ENCODE results near the gene FPR3. TPM values are rescaled to one million over a fixed set of nuclear protein-coding genes. Genes with fewer than 3 reads are reported as not detected.
A peak's percentile ranks its signal among the peaks of the same experiment; 100 is the strongest.

The FPR3 gene
- polyA plus RNA-seq, 6 donors from 2014 or later = not detected

- Mint-ChIP-seq H3K27ac (no peak overlapping the region), H3K4me1 (peaks cover 0 to 6% (median 0%) of the 10 kb centered on the region in 3 donors), H3K36me3 (peaks cover 0 to 7% of the 10 kb centered on the region in 2 donors), H3K9me3 (peaks cover 3 to 34% (median 18%) of the 10 kb centered on the region in 7 donors), H3K27me3 (peaks cover 0 to 5% (median 0%) of the 10 kb centered on the region in 3 donors), H3K4me3 (no peak overlapping the region)
- DNase-seq = no peak
- no peak for ATAC-seq (ENCODE audit: low read depth in 2 of 2)
Measured at GRCh38 chr19:51816711-51817110, 21.8 kb downstream of the FPR3 start.

GRCh38 chr19:51820011-51820410, 25.1 kb downstream of the FPR3 start:
- ATAC-seq (ENCODE audit: low read depth in 2 of 2) = no peak

GRCh38 chr19:51820831-51821446, 26.0 kb downstream of the FPR3 start:
- Mint-ChIP-seq H3K9me3 (peaks cover 12 to 52% (median 26%) of the 10 kb centered on the region in 7 donors), H3K4me3 (peak overlapping the region in 2 of 8 donors; percentile 32 to 58), H3K36me3 (peaks cover 0 to 15% of the 10 kb centered on the region in 2 donors), H3K4me1 (peaks cover 6 to 12% (median 8%) of the 10 kb centered on the region in 3 donors), H3K27ac (no peak overlapping the region), H3K27me3 (peaks cover 0 to 5% (median 0%) of the 10 kb centered on the region in 3 donors)
- no peak for ATAC-seq (ENCODE audit: low read depth in 2 of 2)
- DNase-seq = no peak

More at GRCh38 chr19:51820011-51820410, 25.1 kb downstream of the FPR3 start:
- H3K4me1 Mint-ChIP-seq = peaks cover 6 to 11% (median 8%) of the 10 kb centered on the region in 3 donors
- H3K4me3 Mint-ChIP-seq = peak overlapping the region in 1 of 8 donors; percentile 34
- H3K27ac Mint-ChIP-seq = peak overlapping the region in 1 of 6 donors; percentile 50
- peaks cover 10 to 44% (median 24%) of the 10 kb centered on the region in 7 donors for H3K9me3 Mint-ChIP-seq
- no peak for DNase-seq
- H3K36me3 Mint-ChIP-seq = peaks cover 0 to 11% of the 10 kb centered on the region in 2 donors
- H3K27me3 Mint-ChIP-seq = peaks cover 0 to 5% (median 0%) of the 10 kb centered on the region in 3 donors

- DNase-seq = no peak
- no peak for ATAC-seq (ENCODE audit: low read depth in 2 of 2)
- Mint-ChIP-seq H3K4me3 (peak overlapping the region in 1 of 8 donors; percentile 48), H3K36me3 (peaks cover 0 to 18% of the 10 kb centered on the region in 2 donors), H3K27ac (no peak overlapping the region), H3K9me3 (peaks cover 16 to 53% (median 29%) of the 10 kb centered on the region in 7 donors), H3K4me1 (peaks cover 6 to 12% (median 8%) of the 10 kb centered on the region in 3 donors), H3K27me3 (peaks cover 0 to 5% (median 0%) of the 10 kb centered on the region in 3 donors)
Measured at GRCh38 chr19:51821456-51821855, 26.5 kb downstream of the FPR3 start.

- Mint-ChIP-seq H3K27me3 (peaks cover 0 to 5% (median 0%) of the 10 kb centered on the region in 3 donors), H3K4me1 (peaks cover 6 to 12% (median 8%) of the 10 kb centered on the region in 3 donors), H3K27ac (no peak overlapping the region), H3K4me3 (no peak overlapping the region), H3K36me3 (peaks cover 0 to 23% of the 10 kb centered on the region in 2 donors), H3K9me3 (peaks cover 20 to 55% (median 34%) of the 10 kb centered on the region in 7 donors)
- DNase-seq (no peak), ATAC-seq (ENCODE audit: low read depth in 2 of 2) (no peak)
Measured at GRCh38 chr19:51821921-51822320, 27.0 kb downstream of the FPR3 start.

- H3K27me3 Mint-ChIP-seq = peaks cover 0 to 5% (median 0%) of the 10 kb centered on the region in 3 donors
- DNase-seq (no peak), ATAC-seq (ENCODE audit: low read depth in 2 of 2) (no peak)
- no peak overlapping the region for H3K27ac Mint-ChIP-seq
- H3K4me1 Mint-ChIP-seq = peaks cover 6 to 12% (median 8%) of the 10 kb centered on the region in 3 donors
- H3K9me3 Mint-ChIP-seq = peaks cover 24 to 59% (median 36%) of the 10 kb centered on the region in 7 donors
- H3K4me3 Mint-ChIP-seq = no peak overlapping the region
- H3K36me3 Mint-ChIP-seq = peaks cover 0 to 23% of the 10 kb centered on the region in 2 donors
Measured at GRCh38 chr19:51822325-51822724, 27.4 kb downstream of the FPR3 start.

- DNase-seq = no peak
- H3K36me3 Mint-ChIP-seq = peaks cover 0 to 28% of the 10 kb centered on the region in 2 donors
- ATAC-seq (ENCODE audit: low read depth in 2 of 2) = no peak
- peaks cover 6 to 12% (median 8%) of the 10 kb centered on the region in 3 donors for H3K4me1 Mint-ChIP-seq
- H3K4me3 Mint-ChIP-seq = no peak overlapping the region
- peaks cover 29 to 65% (median 40%) of the 10 kb centered on the region in 7 donors for H3K9me3 Mint-ChIP-seq
- peak overlapping the region in 1 of 6 donors; percentile 34 for H3K27ac Mint-ChIP-seq
- peaks cover 0 to 5% (median 0%) of the 10 kb centered on the region in 3 donors for H3K27me3 Mint-ChIP-seq
Measured at GRCh38 chr19:51822946-51823345, 28.0 kb downstream of the FPR3 start.

GRCh38 chr19:51824281-51825005, 29.5 kb downstream of the FPR3 start:
- DNase-seq (no peak), ATAC-seq (ENCODE audit: low read depth in 2 of 2) (peak; percentile 54 to 82)
- Mint-ChIP-seq H3K9me3 (peaks cover 28 to 80% (median 52%) of the 10 kb centered on the region in 7 donors), H3K36me3 (peaks cover 0 to 36% of the 10 kb centered on the region in 2 donors), H3K4me1 (peaks cover 6 to 12% (median 8%) of the 10 kb centered on the region in 3 donors), H3K27ac (peak overlapping the region in 4 of 6 donors; percentile 50 to 93 (median 76)), H3K4me3 (peak overlapping the region in 5 of 8 donors; percentile 35 to 84 (median 66)), H3K27me3 (no peaks in the 10 kb centered on the region)

GRCh38 chr19:51830274-51830673, 35.3 kb downstream of the FPR3 start:
- H3K27me3 Mint-ChIP-seq = peaks cover 0 to 6% (median 0%) of the 10 kb centered on the region in 3 donors
- no peak for DNase-seq
- H3K9me3 Mint-ChIP-seq = peaks cover 23 to 79% (median 59%) of the 10 kb centered on the region in 7 donors
- ATAC-seq (ENCODE audit: low read depth in 2 of 2) = peak in 1 of 2 donors; percentile 44
- no peak overlapping the region for H3K27ac Mint-ChIP-seq
- peak overlapping the region in 1 of 8 donors; percentile 0 for H3K4me3 Mint-ChIP-seq
- peaks cover 12 to 38% of the 10 kb centered on the region in 2 donors for H3K36me3 Mint-ChIP-seq
- H3K4me1 Mint-ChIP-seq = peaks cover 0 to 4% (median 3%) of the 10 kb centered on the region in 3 donors

- Mint-ChIP-seq H3K9me3 (peaks cover 4 to 60% (median 24%) of the 10 kb centered on the region in 7 donors), H3K27me3 (peaks cover 0 to 6% (median 0%) of the 10 kb centered on the region in 3 donors), H3K27ac (no peak overlapping the region), H3K4me1 (no peaks in the 10 kb centered on the region), H3K36me3 (peaks cover 10 to 15% of the 10 kb centered on the region in 2 donors), H3K4me3 (no peak overlapping the region)
- no peak for ATAC-seq (ENCODE audit: low read depth in 2 of 2)
- DNase-seq = no peak
Measured at GRCh38 chr19:51837145-51837544, 42.2 kb downstream of the FPR3 start.

- Mint-ChIP-seq H3K4me1 (no peaks in the 10 kb centered on the region), H3K4me3 (no peak overlapping the region), H3K9me3 (peaks cover 22 to 97% (median 89%) of the 10 kb centered on the region in 7 donors), H3K27me3 (no peaks in the 10 kb centered on the region), H3K36me3 (peaks cover 32 to 62% of the 10 kb centered on the region in 2 donors), H3K27ac (no peak overlapping the region)
- DNase-seq (no peak), ATAC-seq (ENCODE audit: low read depth in 2 of 2) (no peak)
Measured at GRCh38 chr19:51861870-51862622, 67.1 kb downstream of the FPR3 start.

- Mint-ChIP-seq H3K9me3 (peaks cover 30 to 100% (median 94%) of the 10 kb centered on the region in 7 donors), H3K27me3 (no peaks in the 10 kb centered on the region), H3K27ac (no peak overlapping the region), H3K36me3 (peaks cover 84 to 87% of the 10 kb centered on the region in 2 donors), H3K4me3 (no peak overlapping the region), H3K4me1 (peaks cover 0 to 5% (median 0%) of the 10 kb centered on the region in 3 donors)
- ATAC-seq (ENCODE audit: low read depth in 2 of 2) (no peak), DNase-seq (no peak)
Measured at GRCh38 chr19:51873097-51873496, 78.1 kb downstream of the FPR3 start.
